ENCODE measurements around the gene RBBP5.

DNA sequence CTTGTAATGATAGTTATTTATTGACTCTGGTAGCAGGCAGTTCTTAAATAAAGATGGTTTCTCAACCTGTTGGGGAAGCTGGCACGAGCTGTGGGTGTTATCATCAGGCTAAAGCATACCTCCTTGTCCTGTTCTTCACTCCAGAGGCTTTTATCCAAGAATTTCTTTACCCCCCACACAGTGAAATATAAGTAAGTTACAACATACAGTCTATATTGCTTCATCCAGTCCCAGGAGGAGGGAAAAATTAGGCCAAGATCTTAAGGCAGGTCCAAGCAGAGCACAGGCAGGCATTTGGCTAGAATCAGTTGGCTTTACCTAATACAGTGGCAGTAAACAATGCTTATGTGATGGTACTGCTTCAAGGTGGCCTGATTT lies 43.9 kb downstream of the RBBP5 start:
- TF ChIP-seq, protein P1, sequence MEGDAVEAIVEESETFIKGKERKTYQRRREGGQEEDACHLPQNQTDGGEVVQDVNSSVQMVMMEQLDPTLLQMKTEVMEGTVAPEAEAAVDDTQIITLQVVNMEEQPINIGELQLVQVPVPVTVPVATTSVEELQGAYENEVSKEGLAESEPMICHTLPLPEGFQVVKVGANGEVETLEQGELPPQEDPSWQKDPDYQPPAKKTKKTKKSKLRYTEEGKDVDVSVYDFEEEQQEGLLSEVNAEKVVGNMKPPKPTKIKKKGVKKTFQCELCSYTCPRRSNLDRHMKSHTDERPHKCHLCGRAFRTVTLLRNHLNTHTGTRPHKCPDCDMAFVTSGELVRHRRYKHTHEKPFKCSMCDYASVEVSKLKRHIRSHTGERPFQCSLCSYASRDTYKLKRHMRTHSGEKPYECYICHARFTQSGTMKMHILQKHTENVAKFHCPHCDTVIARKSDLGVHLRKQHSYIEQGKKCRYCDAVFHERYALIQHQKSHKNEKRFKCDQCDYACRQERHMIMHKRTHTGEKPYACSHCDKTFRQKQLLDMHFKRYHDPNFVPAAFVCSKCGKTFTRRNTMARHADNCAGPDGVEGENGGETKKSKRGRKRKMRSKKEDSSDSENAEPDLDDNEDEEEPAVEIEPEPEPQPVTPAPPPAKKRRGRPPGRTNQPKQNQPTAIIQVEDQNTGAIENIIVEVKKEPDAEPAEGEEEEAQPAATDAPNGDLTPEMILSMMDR (IDR thresholded peaks at IDR 0.05): no peak
- no peak for TF ChIP-seq EZH2 (IDR thresholded peaks at IDR 0.05; ENCODE audit: borderline replicate concordance, insufficient read depth, low read depth, low read length, poor library complexity, severe bottlenecking)

Measured in B cell (primary cell).